Esophagus squamous epithelium (tissue), 5 donors: ENCODE data around the gene NAA15. TPM values are rescaled to one million over a fixed set of nuclear protein-coding genes. Genes with fewer than 3 reads are reported as not detected.
"Not testable (repeated sequence)": the region's sequence is repeated elsewhere in the genome, so short reads cannot be mapped to it uniquely, and the experiment has no call there.

Experiments used
- DNase-seq: peaks from one replicate; lab custom pipeline; 2025; lab: John Stamatoyannopoulos, UW
- H3K27ac ChIP-seq, 4 donors: fragments of 200-600 bp; sonication (generic); one replicate each; pipeline ENCODE4 v1.5.1; 2016 to 2019; ENCODE audit warnings: mild to moderate bottlenecking in 1 of 4
- H3K27me3 ChIP-seq, 4 donors: fragments of 200-600 bp; sonication (generic); 1 replicate in 3 of 4; 2 replicates in 1 of 4; pipeline versions ENCODE4 v1.5.1 to v1.6.0; 2017 to 2021; ENCODE audit warnings: antibody characterized with exemption in 1 of 4
- H3K36me3 ChIP-seq, 3 donors: fragments of 200-600 bp; sonication (generic); one replicate each; pipeline ENCODE4 v1.5.1; 2016 to 2019
- H3K4me1 ChIP-seq, 3 donors: fragments of 200-600 bp; sonication (generic); one replicate each; pipeline ENCODE4 v1.5.1; 2017 to 2019
- H3K4me3 ChIP-seq, 4 donors: fragments of 200-600 bp; sonication (generic); 1 replicate in 3 of 4; 2 replicates in 1 of 4; pipeline ENCODE4 v1.5.1; 2016 to 2019; ENCODE audit warnings: mild to moderate bottlenecking in 2 of 4, moderate library complexity in 1 of 4
- H3K9me3 ChIP-seq, 3 donors: fragments of 200-600 bp; sonication (generic); one replicate each; pipeline ENCODE4 v1.5.1; 2016 to 2019
- POLR2A ChIP-seq, 4 donors: fragments of 450-650 bp; IDR thresholded peaks; one replicate each; pipeline ENCODE4 v1.6.1; 2017; ENCODE audit warnings: antibody characterized with exemption in 4 of 4, mild to moderate bottlenecking in 4 of 4, moderate library complexity in 3 of 4
- WGBS, 2 donors: methylation state at CpG; one replicate each; pipeline ENCODE4 v1.1.5; 2018; 5-methylcytosine and 5-hydroxymethylcytosine counted together
- intact Hi-C: fragments of 100-400 bp; cut with DNase I; formaldehyde crosslinking; loops from one replicate; pipeline ENCODE4 v1.15.0; 2022
- total RNA-seq, 4 donors: library from RNA; depleted of rRNA; stranded (reverse); fragments of >200 nt; gene quantifications; one replicate each; pipeline ENCODE4 v1.1.0, GENCODE V29; 2016
- TF ChIP-seq, protein P1 (sequence below), 6 experiments: fragments of 450-650 bp in 4 of 6; fragments of 200-600 bp in 2 of 6; sonication (generic) in 2 of 6; IDR thresholded peaks; one replicate each; pipeline ENCODE4 v1.5.1; 2016 to 2019; ENCODE audit warnings: antibody characterized with exemption in 6 of 6, mild to moderate bottlenecking in 4 of 6, moderate library complexity in 4 of 6
- donor health status: DM: yes; HTN: yes; CAD: no.

NAA15 gene
- total RNA-seq, 4 donors from 2014 or later: 28.8 to 51.1 (median 38.4) TPM

DNA sequence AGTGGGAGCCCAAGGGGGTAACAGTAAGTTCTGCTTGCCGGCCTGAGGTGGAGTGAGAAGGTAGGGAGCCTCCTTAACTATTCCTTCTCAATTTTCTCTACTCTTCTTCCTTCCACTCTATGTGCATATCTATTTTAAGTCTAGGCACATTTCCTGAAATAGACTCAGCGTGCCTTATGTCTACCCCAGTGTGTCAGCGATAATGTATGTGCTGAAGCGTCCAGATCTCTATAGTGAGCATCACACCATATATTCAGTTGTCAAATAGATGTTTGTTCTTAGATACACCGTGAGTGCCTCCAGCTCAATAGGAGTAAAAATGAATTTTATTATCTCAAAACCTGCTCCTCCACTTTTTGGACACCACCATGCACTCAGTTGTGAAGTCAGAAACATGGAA is 101.1 kb downstream of the NAA15 start:
- Histone ChIP-seq H3K36me3 (peaks cover 0 to 19% (median 0%) of the 10 kb centered on the region in 3 donors), H3K4me1 (no peaks in the 10 kb centered on the region), H3K27ac (no peak overlapping the region), H3K27me3 (no peaks in the 10 kb centered on the region), H3K4me3 (no peak overlapping the region), H3K9me3 (no peaks in the 10 kb centered on the region)
- 81 to 89% methylated on average over 5 of the region's 5 CpGs for WGBS, 2 donors
- TF ChIP-seq, protein P1, sequence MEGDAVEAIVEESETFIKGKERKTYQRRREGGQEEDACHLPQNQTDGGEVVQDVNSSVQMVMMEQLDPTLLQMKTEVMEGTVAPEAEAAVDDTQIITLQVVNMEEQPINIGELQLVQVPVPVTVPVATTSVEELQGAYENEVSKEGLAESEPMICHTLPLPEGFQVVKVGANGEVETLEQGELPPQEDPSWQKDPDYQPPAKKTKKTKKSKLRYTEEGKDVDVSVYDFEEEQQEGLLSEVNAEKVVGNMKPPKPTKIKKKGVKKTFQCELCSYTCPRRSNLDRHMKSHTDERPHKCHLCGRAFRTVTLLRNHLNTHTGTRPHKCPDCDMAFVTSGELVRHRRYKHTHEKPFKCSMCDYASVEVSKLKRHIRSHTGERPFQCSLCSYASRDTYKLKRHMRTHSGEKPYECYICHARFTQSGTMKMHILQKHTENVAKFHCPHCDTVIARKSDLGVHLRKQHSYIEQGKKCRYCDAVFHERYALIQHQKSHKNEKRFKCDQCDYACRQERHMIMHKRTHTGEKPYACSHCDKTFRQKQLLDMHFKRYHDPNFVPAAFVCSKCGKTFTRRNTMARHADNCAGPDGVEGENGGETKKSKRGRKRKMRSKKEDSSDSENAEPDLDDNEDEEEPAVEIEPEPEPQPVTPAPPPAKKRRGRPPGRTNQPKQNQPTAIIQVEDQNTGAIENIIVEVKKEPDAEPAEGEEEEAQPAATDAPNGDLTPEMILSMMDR (IDR thresholded peaks at IDR 0.05): no peak
- no peak for TF ChIP-seq POLR2A (IDR thresholded peaks at IDR 0.05)
- intact Hi-C loops: no loop called here
- no peak for DNase-seq

DNA sequence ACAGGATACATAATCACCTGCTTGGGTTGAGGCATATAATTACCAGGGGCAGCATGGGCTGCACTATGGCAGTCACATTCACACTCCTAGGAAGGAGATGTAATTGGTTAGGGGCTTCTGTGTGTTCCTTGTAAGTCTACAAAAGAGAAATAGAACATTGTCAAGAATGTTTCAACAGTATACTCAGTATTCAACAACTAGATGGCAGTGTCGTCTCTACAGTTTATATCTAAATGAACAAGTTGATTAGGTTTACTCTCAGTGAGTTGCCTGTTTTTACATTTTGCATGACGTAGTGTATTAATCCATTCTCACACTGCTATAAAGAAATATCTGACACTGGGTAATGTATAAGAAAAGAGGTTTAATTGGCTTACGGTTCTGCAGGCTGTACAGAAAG is 102.2 kb downstream of the NAA15 start:
- TF ChIP-seq POLR2A (IDR thresholded peaks at IDR 0.05): no peak
- TF ChIP-seq, protein P1 (IDR thresholded peaks at IDR 0.05): peak in 1 of 6 experiments; percentile 12
- 91 to 94% methylated on average over 3 of the region's 3 CpGs for whole genome bisulfite sequencing, 2 donors

GRCh38 chr4:139410312-139410711 is 109.0 kb downstream of the NAA15 start:
- Histone ChIP-seq H3K4me3 (no peak overlapping the region), H3K27ac (no peak overlapping the region), H3K27me3 (no peaks in the 10 kb centered on the region), H3K4me1 (no peaks in the 10 kb centered on the region), H3K9me3 (peaks cover 0 to 7% (median 6%) of the 10 kb centered on the region in 3 donors), H3K36me3 (peaks cover 0 to 29% (median 0%) of the 10 kb centered on the region in 3 donors)
- no peak for DNase-seq
- intact Hi-C loops: no loop called here
- TF ChIP-seq, protein P1 (IDR thresholded peaks at IDR 0.05): no peak
- TF ChIP-seq POLR2A (IDR thresholded peaks at IDR 0.05): no peak

More for the DNA sequence above, 102.2 kb downstream of the NAA15 start:
- DNase-seq: no peak
- intact Hi-C loops: no loop called here
- H3K36me3 ChIP-seq: peaks cover 0 to 18% (median 0%) of the 10 kb centered on the region in 3 donors
- H3K4me1 ChIP-seq: no peaks in the 10 kb centered on the region
- H3K27me3 ChIP-seq: no peaks in the 10 kb centered on the region
- H3K9me3 ChIP-seq: no peaks in the 10 kb centered on the region
- H3K4me3 ChIP-seq: no peak overlapping the region
- H3K27ac ChIP-seq: no peak overlapping the region

DNA sequence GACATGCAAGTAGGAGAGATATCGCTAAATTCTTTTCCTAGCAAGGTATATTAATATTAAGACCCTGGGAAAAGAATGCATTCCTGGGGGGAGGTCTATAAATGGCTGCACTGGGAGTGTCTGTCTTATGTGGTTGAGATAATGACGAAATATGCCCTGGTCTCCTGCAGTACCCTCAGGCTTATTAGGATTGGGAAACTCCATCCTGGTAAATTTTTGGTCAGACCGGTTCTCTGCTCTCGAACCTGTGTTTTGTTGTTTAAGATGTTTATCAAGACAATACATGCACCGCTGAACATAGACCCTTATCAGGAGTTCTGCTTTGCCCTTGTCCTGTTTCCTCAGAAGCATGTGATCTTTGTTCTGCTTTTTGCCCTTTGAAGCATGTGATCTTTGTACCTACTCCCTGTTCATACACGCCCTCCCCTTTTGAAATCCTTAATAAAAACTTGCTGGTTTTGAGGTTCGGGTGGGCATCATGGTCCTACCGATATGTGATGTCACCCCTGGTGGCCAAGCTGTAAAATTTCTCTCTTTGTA is 113.4 kb downstream of the NAA15 start:
- H3K4me3 ChIP-seq, H3K27ac ChIP-seq, H3K27me3 ChIP-seq, DNase-seq, H3K9me3 ChIP-seq, intact Hi-C loops: not testable (repeated sequence)
- Histone ChIP-seq H3K36me3 (peaks cover 0 to 17% (median 0%) of the 10 kb centered on the region in 3 donors), H3K4me1 (peaks cover 0 to 13% (median 10%) of the 10 kb centered on the region in 3 donors)
- WGBS, 2 donors: 70 to 76% methylated on average over 8 of the region's 8 CpGs

DNA sequence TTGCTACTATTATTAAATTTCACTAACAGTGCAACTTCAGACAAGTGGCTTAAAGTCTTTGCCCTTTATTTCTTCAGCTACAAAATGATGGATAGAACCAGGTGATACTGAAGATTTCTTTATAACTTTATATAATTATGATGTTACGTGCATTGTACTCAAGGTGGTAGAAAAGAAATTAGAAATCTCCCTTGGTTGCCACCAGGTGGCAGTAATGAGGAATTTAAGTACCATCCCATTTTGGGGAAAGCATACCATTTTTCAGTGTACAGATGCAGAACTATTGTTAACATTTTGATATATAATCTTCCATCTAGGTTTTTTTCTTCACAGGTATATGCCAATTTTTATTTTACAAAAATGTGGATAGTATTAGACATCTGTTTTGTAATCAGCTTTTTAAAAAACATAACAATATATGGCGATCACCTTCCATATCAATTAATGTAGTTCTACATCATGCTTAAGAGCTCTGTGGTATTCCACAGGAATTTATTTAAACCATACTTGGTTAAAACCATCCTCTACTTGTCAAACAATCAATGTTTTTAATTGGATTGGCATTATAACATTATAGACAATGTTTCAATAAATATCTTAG is 114.9 kb downstream of the NAA15 start:
- H3K4me3 ChIP-seq: no peak overlapping the region
- 76 to 79% methylated on average over 2 of the region's 2 CpGs for WGBS, 2 donors
- H3K9me3 ChIP-seq: peaks cover 0 to 7% (median 6%) of the 10 kb centered on the region in 3 donors
- no peak for TF ChIP-seq POLR2A (IDR thresholded peaks at IDR 0.05)
- TF ChIP-seq, protein P1 (IDR thresholded peaks at IDR 0.05): peak; percentile 15 to 73 (median 56)
- H3K4me1 ChIP-seq: peaks cover 0 to 18% (median 11%) of the 10 kb centered on the region in 3 donors
- no peak overlapping the region for H3K27ac ChIP-seq
- H3K36me3 ChIP-seq: peaks cover 0 to 17% (median 0%) of the 10 kb centered on the region in 3 donors
- H3K27me3 ChIP-seq: no peaks in the 10 kb centered on the region
- intact Hi-C loops: no loop called here
- no peak for DNase-seq
